H4 (cell line): ENCODE data around the gene OR5M11. TPM values are rescaled to one million over a fixed set of nuclear protein-coding genes. Genes with fewer than 3 reads are reported as not detected.
"Not testable (repeated sequence)": the region's sequence is repeated elsewhere in the genome, so short reads cannot be mapped to it uniquely, and the experiment has no call there.

Source experiments
- DNase-seq: peaks from one replicate; pipeline ENCODE4 v3.0.0-alpha.2; 2015; ENCODE audit warnings: low spot score
- total RNA-seq: library from RNA; depleted of rRNA; stranded (reverse); fragments of >200 nt; shearing (Covaris generic); gene quantifications from 2 replicates; pipeline ENCODE4 v1.2.3, GENCODE V29; 2014; rRNA removed

Gene OR5M11
- total RNA-seq = not detected in 2 replicates

DNA sequence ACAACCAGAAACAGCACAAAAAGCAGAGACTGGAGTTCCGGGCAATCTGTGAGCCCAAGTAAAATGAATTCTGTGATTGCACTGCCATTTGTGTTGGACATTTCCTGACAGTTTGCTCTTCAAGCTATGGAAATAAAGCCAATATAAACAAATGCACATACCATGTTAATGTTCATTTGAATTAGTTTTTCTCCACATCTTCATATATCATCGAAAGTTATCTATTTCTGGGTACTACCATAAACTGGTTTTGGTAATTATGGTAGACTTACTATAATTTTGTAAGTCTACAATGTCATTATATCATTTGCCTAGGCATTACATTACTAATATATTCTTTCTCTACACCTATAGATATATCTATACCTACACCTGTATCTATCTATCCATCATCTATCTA, at the start of gene OR5M11:
Gene OR5M11, minus strand, starts transcription at position 101 of the 400 bp plus-strand sequence. Its CDS starts 0 bp downstream, at position 101.
- DNase-seq = no peak

DNA sequence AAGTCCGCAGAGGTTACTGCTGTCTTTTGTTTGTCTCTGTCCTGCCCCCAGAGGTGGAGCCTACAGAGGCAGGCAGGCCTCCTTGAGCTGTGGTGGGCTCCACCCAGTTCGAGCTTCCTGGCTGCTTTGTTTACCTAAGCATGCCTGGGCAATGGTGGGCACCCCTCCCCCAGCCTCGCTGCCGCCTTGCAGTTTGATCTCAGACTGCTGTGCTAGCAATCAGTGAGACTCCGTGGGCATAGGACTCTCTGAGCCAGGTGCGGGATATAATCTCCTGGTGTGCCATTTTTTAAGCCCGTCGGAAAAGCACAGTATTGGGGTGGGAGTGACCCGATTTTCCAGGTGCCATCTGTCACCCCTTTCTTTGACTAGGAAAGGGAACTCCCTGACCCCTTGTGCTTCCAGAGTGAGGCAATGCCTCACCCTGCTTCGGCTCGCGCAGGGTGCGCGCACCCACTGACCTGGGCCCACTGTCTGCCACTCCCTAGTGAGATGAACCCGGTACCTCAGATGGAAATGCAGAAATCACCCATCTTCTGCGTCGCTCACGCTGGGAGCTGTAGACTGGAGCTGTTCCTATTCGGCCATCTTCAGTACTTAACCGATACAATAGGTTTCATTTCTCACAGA, 49.1 kb upstream of the OR5M11 start:
- DNase-seq = not testable (repeated sequence)

DNA sequence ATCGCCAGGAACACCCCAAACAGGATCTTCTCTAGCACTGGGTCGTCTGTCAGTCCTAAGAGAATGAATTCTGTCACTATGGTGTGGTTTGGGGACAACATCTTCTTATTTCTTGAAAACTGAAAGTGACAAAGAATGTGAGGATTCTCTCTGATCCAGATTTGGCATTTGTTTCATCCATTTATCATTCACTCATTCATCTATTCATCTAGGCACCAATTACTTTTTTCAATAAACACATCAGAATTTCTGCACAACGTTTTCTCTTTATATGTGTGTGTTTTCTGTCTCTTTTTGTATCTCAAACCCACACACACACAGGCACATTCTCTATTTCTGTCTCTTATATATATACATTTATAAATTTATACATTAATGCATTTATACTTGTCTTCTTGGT, 34.6 kb upstream of the OR5M11 start, which contains the start of gene OR5M10:
Gene OR5M10, minus strand, starts transcription at position 101 of the 400 bp plus-strand sequence. Its CDS starts 0 bp downstream, at position 101.
- no peak for DNase-seq

DNA sequence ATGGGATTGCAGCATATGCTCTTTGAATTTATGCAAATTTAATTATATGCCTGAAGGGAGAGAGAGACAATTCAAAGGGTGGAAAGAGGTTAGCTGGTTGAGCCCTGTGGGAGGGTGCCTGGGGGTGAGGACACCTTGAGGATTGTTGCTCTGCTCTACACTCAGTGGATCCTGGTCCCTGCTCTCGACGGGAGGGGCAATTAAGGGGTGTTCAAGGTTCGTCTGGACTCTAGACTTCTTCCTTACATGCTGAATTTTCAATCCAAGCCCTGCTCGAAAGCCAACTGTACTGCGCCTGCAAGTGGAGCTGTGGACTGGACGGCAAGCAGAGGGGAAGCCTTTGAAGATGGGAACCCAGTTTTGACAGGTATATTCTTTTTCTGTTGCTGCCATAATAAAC, 15.5 kb upstream of the OR5M11 start:
- DNase-seq = no peak

DNA sequence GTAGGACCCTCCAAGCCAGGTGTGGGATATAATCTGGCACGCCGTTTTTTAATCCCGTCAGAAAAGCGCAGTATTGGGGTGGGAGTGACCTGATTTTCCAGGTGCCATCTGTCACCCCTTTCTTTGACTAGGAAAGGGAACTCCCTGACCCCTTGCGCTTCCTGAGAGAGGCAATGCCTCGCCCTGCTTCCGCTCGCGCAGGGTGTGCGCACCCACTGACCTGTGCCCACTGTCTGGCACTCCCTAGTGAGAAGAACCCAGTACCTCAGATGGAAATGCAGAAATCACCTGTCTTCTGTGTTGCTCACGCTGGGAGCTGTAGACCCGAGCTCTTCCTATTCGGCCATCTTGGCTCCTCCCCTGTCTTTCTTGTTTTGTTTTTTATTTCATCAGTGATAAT, 11.6 kb upstream of the OR5M11 start:
- not testable (repeated sequence) for DNase-seq

DNA sequence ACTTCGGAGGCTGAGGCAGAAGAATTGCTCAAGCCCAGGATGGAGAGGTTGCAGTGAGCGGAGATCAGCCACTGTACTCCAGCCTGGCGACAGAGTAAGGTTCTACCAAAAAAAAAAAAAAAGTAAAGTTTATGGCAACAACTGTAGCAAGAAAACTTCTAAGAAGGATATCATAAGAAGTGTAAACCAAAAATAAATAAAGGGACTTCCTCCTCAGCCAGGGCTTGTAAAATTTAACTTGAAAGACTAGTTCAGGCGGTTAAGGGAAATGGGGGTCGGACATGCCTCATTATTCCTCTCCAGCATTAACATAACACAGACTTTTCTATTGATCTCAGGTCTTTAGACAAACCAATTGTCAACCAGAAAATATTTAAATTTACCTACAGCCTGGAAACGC, 2.5 kb upstream of the OR5M11 start:
- DNase-seq = no peak

DNA sequence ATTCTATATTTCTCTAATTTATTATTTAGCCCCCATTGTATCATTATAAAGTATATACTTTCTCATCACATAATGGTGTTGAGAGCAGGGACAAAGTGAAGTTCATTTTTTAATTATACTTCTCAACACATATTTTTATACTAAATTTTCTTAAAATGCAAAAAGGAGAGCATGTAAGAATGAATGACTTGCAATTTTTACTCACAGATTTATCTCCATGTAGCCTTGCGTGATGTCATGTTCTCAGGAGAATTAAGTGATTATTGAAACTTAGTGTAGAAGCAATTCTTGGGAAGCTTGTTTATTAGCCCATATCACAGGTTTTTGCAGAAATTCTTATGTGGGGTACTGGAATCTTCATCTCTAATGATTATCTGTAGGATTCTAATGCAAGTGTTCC, 682 bp upstream of the OR5M11 start:
- DNase-seq = no peak

DNA sequence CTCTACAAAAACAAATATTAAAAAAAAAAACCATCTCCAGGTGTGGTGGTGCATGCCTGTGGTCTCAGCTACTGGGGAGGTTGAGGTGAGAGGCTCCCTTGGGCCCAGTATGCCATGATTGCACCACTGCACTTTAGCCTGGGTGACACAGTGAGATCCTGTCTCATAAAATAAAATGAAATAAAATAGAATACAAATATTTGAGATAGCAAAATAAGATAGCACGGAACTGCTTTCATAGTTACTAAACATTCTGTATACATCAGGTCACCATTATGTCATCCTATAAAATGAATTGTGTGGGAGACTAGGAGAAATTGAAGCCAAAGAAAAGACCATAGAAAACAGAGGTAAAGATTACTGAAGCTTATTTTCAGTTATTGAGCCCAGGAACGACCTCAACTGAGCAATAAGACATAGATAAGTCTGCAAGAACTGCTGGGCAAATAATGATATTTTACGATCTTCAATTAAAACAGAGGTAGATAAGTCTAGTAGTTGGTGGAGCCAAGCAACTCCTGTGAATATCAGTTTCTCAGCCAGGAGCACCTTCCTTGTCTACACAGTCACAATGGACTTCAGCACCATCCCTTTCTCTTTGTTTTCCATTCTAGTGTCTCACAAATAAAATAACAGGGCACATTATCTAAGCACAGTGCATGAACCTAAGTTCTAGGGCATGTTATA, 9.9 kb downstream of the OR5M11 start:
- no peak for DNase-seq

DNA sequence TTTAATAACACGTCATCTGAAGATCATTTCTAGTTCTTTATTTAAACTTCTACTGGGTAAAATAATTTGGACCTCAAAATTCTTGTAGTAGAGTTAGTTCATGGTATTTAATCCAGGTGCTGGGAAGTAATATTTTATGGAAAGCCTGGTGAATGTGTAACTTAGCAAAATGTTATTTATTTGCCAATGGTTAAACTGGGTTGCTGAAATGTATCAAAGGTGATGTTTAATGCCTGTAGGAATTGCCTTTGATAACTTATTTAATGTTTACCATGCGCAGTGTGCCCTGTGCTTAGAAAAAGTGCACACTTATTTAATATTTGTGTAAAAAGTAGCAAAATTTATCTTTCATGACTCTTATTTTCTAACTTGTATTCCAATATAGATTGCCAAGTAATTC, 11.2 kb downstream of the OR5M11 start:
- DNase-seq = no peak

DNA sequence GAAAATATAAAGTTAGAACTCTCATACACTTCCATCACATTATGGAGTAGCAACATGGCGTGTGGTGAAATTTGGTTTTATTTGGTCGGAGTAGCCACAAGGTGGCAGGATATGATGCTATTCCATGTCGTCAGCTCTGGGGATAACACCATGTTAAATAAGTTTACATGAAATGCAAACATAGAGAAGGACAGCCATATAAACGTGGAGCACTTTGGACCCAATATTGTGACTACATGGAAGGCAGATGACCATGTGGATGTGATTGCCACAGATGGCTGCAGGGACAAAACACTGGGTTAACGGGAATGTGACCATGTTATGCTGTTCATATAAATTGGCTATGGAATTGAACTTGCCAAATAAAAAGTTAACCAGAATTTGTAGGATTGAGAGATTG, 21.0 kb downstream of the OR5M11 start:
- peak; percentile 16 for DNase-seq

DNA sequence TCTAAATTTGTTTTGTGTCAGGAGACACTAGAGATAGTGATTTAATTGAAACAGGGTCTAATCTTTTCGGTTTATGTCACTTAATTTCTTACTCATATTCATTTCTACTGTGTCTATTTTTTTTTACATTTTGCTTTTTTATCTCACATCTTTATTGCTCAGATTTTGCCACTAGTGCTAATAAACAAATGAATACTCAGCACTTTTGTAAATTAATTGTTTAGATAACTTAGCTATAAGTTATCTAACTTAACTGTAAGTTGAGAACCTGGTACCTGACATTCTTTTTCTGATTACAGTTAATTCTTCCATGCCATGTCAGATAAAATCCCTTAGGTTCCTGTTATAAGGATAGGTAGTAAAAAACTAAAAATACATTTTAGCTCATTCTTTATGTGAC, 29.8 kb downstream of the OR5M11 start:
- DNase-seq = no peak

DNA sequence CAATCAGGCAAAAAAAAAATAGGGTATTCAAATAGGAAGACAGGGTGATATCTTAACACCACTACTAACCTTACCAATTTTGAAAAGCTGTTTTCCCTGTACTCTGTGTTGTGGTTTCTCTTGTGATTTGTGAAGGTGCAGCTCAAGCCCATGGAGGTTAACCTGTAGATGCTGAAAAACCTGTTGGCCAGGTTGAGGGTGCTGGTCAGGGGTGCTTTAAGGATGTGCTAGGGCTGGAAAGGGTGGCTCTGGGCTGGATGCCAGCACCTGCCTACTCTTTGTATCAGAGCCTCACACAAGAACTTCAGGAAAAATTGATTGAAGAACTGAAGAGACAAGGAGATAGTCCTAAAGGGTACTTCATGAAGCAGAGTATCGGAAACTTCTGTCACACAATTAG, 33.6 kb downstream of the OR5M11 start:
- DNase-seq = no peak

DNA sequence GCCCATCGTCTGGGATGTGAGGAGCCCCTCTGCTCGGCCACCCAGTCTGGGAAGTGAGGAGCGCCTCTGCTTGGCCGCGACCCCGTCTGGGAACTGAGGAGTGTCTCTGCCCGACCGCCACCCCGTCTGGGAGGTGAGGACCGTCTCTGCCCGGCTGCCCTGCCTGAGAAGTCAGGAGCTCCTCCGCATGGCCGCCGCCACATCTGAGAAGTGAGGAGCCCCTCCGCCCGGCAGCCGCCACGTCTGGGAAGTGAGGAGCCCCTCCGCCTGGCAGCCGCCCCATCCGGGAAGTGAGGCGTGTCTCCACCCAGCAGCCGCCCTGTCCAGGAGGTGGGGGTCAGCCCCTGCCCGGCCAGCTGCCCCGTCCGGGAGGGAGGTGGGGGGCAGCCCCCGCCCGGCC, 46.0 kb downstream of the OR5M11 start:
- no peak for DNase-seq

DNA sequence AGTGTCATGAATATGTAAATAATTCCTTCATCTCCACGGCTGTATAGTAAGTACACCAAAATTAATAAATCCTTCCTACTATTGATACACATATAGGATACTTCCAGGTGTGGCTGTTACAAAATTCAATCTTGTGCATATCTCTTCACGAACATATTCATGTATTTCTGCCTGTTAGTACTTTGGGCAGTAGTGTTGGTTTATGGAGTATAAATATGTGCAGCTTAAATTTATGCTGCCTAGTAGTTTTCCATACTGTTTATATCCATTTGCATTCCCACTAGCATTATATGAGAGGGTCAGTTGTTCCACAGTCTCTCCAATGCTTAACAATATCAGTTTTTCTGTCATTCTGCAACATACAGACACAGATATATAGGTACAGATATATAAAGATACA, 47.9 kb downstream of the OR5M11 start:
- no peak for DNase-seq

Other genes with a start within 250 kb of the OR5M11 start
- not detected in 2 replicates for gene OR8K3, start 228.1 kb downstream of the OR5M11 start, total RNA-seq
- not detected in 2 replicates for gene OR8K1, start 197.2 kb downstream of the OR5M11 start, total RNA-seq
- not detected in 2 replicates for gene OR8J1, start 189.0 kb downstream of the OR5M11 start, total RNA-seq
- not detected in 2 replicates for gene OR8U1, start 167.6 kb downstream of the OR5M11 start, total RNA-seq
- gene OR5AL1, start 130.6 kb downstream of the OR5M11 start, total RNA-seq = not detected in 2 replicates
- not detected in 2 replicates for gene OR5M3, start 69.9 kb downstream of the OR5M11 start, total RNA-seq
- gene OR5M8, start 51.9 kb downstream of the OR5M11 start, total RNA-seq = not detected in 2 replicates
- gene OR5M10, start 34.5 kb upstream of the OR5M11 start, total RNA-seq = not detected in 2 replicates
- not detected in 2 replicates for gene OR5M1, start 71.6 kb upstream of the OR5M11 start, total RNA-seq
- gene OR5AP2, start 99.2 kb upstream of the OR5M11 start, total RNA-seq = not detected in 2 replicates
- not detected in 2 replicates for gene OR5AR1, start 120.4 kb upstream of the OR5M11 start, total RNA-seq
- not detected in 2 replicates for gene OR9G1, start 155.8 kb upstream of the OR5M11 start, total RNA-seq
- gene OR9G4, start 205.4 kb upstream of the OR5M11 start, total RNA-seq = not detected in 2 replicates